Gastrocnemius medialis (tissue), 4 donors: ENCODE data around the gene GTF2B.

Source experiments
- CTCF ChIP-seq, 5 experiments: fragments of 450-650 bp in 3 of 5; fragments of 200-600 bp in 2 of 5; sonication (generic) in 2 of 5; IDR thresholded peaks in 4 of 5; conservative IDR thresholded peaks in 1 of 5; 1 replicate in 4 of 5; 2 replicates in 1 of 5; pipeline ENCODE4 v1.5.1; 2016 to 2019; ENCODE audit warnings: antibody characterized with exemption in 5 of 5, mild to moderate bottlenecking in 3 of 5, moderate library complexity in 3 of 5
- POLR2A ChIP-seq, 2 donors: fragments of 450-650 bp; IDR thresholded peaks; one replicate each; pipeline ENCODE4 v1.6.1; 2017; ENCODE audit warnings: antibody characterized with exemption in 2 of 2, mild to moderate bottlenecking in 2 of 2, moderate library complexity in 2 of 2

DNA sequence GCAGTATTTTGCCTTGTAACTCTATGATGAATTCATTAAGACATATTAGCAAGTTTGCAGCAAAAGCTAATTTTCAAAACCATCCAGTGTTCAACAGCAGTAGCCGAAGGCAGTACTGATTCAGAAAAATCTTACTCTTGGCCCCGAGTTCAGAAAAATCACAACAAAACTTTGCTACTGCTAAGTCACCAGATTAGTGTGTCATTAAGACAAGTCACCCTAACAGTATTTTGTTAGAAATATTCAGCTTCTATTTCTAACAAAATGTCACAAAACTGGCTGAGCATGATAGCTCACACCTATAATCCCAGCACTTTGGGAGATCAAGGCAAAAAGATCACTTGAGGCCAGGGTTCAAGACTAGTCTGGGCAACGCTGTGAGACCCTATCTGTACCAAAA, 8.2 kb downstream of the GTF2B start:
- no peak for TF ChIP-seq CTCF (IDR thresholded peaks at IDR 0.05 in 4 of 5, conservative IDR thresholded peaks at IDR 0.05 in 1 of 5)
- no peak for TF ChIP-seq POLR2A (IDR thresholded peaks at IDR 0.05)
